Diencephalon (tissue), 1 donor: ENCODE data around the gene MAPKAPK2. TPM values are rescaled to one million over a fixed set of nuclear protein-coding genes. Genes with fewer than 3 reads are reported as not detected.

ENCODE experiments used
- small RNA-seq: library from RNA; depleted of rRNA; stranded (forward); fragments of <200 nt; gene quantifications from one replicate; pipeline ENCODE3, GENCODE V24; 2014
- total RNA-seq: library from RNA; depleted of rRNA; stranded (reverse); fragments of >200 nt; gene quantifications from one replicate; pipeline ENCODE4 v1.2.3, GENCODE V29; 2014

The MAPKAPK2 gene
- total RNA-seq, result 10.1 TPM

GRCh38 chr1:206684478-206685333 lies at the start of gene MAPKAPK2:
Gene MAPKAPK2 (plus strand): TSS chr1:206684905. CDS start chr1:206685230, 325 bp downstream.

GRCh38 chr1:206635080-206635977 lies 49.4 kb upstream of the MAPKAPK2 start, which contains the start of gene DYRK3:
Gene DYRK3 (plus strand): TSS chr1:206635536. CDS start chr1:206635704, 168 bp downstream.

GRCh38 chr1:206770531-206771337 lies 86.0 kb downstream of the MAPKAPK2 start, which contains the start of gene IL19:
Gene IL19 (plus strand): TSS chr1:206770773. CDS start chr1:206836663, 65,890 bp downstream.

GRCh38 chr1:206772243-206772937 lies 87.7 kb downstream of the MAPKAPK2 start, which contains the start of gene IL10:
Gene IL10 (minus strand): TSS chr1:206772494. CDS start chr1:206772435, 59 bp downstream.

Small RNAs within 50 kb of the gene (small RNA-seq; reads per million reads assigned to genes)
- not detected for gene RF00019

Other genes with a start within 250 kb of the MAPKAPK2 start
- gene IKBKE, start 214.4 kb upstream of the MAPKAPK2 start, total RNA-seq, result 1.6 TPM
- gene RASSF5, start 177.4 kb upstream of the MAPKAPK2 start, total RNA-seq, result 6.0 TPM
- gene EIF2D, start 72.4 kb upstream of the MAPKAPK2 start, total RNA-seq, result 15.5 TPM
- 18.0 TPM for gene DYRK3, start 49.4 kb upstream of the MAPKAPK2 start, total RNA-seq
- gene IL19, start 85.9 kb downstream of the MAPKAPK2 start, total RNA-seq, result not detected
- 0.46 TPM for gene IL10, start 87.6 kb downstream of the MAPKAPK2 start, total RNA-seq
- gene IL20, start 180.7 kb downstream of the MAPKAPK2 start, total RNA-seq, result not detected
- not detected for gene IL24, start 212.5 kb downstream of the MAPKAPK2 start, total RNA-seq
- gene FCMR, start 237.0 kb downstream of the MAPKAPK2 start, total RNA-seq, result 0.46 TPM